Mesenchymal stem cell (in vitro differentiated cells and primary cell): ENCODE results near the gene RHBDD1.

Experiments used
- DNase-seq: peaks from one replicate; pipeline ENCODE4 v3.0.0-alpha.2; 2013
- H2AFZ ChIP-seq: one replicate; pipeline ENCODE4 v1.6.1; 2013; ENCODE audit warnings: low read depth, mild to moderate bottlenecking, control low read depth, inconsistent platforms, low read length, moderate library complexity
- H2AK5ac ChIP-seq: 2 replicates; pipeline ENCODE4 v1.6.1; 2013; ENCODE audit warnings: low read length, moderate library complexity, mild to moderate bottlenecking, inconsistent platforms; ENCODE audit not compliant: severe bottlenecking
- H2BK120ac ChIP-seq: one replicate; pipeline ENCODE4 v1.6.1; 2013; ENCODE audit warnings: low read depth, mild to moderate bottlenecking, inconsistent platforms, low read length, moderate library complexity
- H2BK12ac ChIP-seq, 2 experiments: one replicate each; pipeline ENCODE4 v1.6.1; 2013; ENCODE audit warnings: inconsistent platforms in 2 of 2, low read length in 2 of 2, mild to moderate bottlenecking in 2 of 2, moderate library complexity in 2 of 2, control low read depth in 1 of 2
- H2BK15ac ChIP-seq: one replicate; pipeline ENCODE4 v1.6.1; 2013; ENCODE audit warnings: mild to moderate bottlenecking, low read depth, inconsistent platforms; ENCODE audit not compliant: poor library complexity, severe bottlenecking
- H2BK5ac ChIP-seq: 2 replicates; pipeline ENCODE4 v1.6.1; 2013; ENCODE audit warnings: low read depth, mild to moderate bottlenecking, low read length, control low read depth, inconsistent platforms; ENCODE audit not compliant: poor library complexity, severe bottlenecking
- H3K14ac ChIP-seq, 2 experiments: one replicate each; pipeline ENCODE4 v1.6.1; 2013; ENCODE audit warnings: inconsistent platforms in 2 of 2, low read length in 2 of 2, control low read depth in 1 of 2, mild to moderate bottlenecking in 1 of 2, moderate library complexity in 1 of 2
- H3K18ac ChIP-seq, 2 experiments: one replicate each; pipeline ENCODE4 v1.6.1; 2013; ENCODE audit warnings: inconsistent platforms in 2 of 2, low read length in 2 of 2, control low read depth in 1 of 2, low read depth in 1 of 2, mild to moderate bottlenecking in 1 of 2
- H3K23ac ChIP-seq, 2 experiments: one replicate each; pipeline ENCODE4 v1.6.1; 2013; ENCODE audit warnings: inconsistent platforms in 2 of 2, low read length in 2 of 2, mild to moderate bottlenecking in 2 of 2, moderate library complexity in 2 of 2, control low read depth in 1 of 2
- H3K27ac ChIP-seq: 2 replicates; pipeline ENCODE4 v1.5.1; 2013; ENCODE audit warnings: mild to moderate bottlenecking, moderate library complexity, low read length, control low read depth, inconsistent platforms; ENCODE audit not compliant: poor library complexity, severe bottlenecking
- H3K27me3 ChIP-seq, 2 experiments: 2 replicates each; pipeline versions ENCODE4 v1.6.1 to v1.7.0; 2013; ENCODE audit warnings: low read length in 2 of 2, mild to moderate bottlenecking in 2 of 2, moderate library complexity in 2 of 2, control low read depth in 1 of 2, inconsistent platforms in 1 of 2; ENCODE audit not compliant: control insufficient read depth in 1 of 2, insufficient read depth in 1 of 2
- H3K36me3 ChIP-seq, 2 experiments: 2 replicates each; pipeline versions ENCODE4 v1.6.1 to v1.7.0; 2013; ENCODE audit warnings: low read length in 2 of 2, control low read depth in 1 of 2, inconsistent platforms in 1 of 2, low read depth in 1 of 2, mild to moderate bottlenecking in 1 of 2; ENCODE audit not compliant: insufficient read depth in 2 of 2, control insufficient read depth in 1 of 2
- H3K4ac ChIP-seq, 2 experiments: one replicate each; pipeline ENCODE4 v1.6.1; 2013; ENCODE audit warnings: inconsistent platforms in 2 of 2, low read length in 2 of 2, mild to moderate bottlenecking in 2 of 2, moderate library complexity in 2 of 2, control low read depth in 1 of 2, low read depth in 1 of 2
- H3K4me1 ChIP-seq: 2 replicates; pipeline ENCODE4 v1.6.1; 2013; ENCODE audit warnings: low read depth, low read length, control low read depth; ENCODE audit not compliant: control insufficient read depth, insufficient read depth
- H3K4me2 ChIP-seq: 2 replicates; pipeline ENCODE4 v1.6.1; 2013; ENCODE audit warnings: low read length, mild to moderate bottlenecking, inconsistent platforms; ENCODE audit not compliant: poor library complexity, severe bottlenecking
- H3K4me3 ChIP-seq, 2 experiments: 2 replicates each; pipeline versions ENCODE4 v1.5.1 to v1.7.0; 2013; ENCODE audit warnings: low read length in 2 of 2, mild to moderate bottlenecking in 2 of 2, control low read depth in 1 of 2, low read depth in 1 of 2; ENCODE audit not compliant: insufficient read depth in 1 of 2
- H3K79me1 ChIP-seq: replicated peaks from 2 replicates; pipeline ENCODE4 v1.6.1; 2013; ENCODE audit warnings: mild to moderate bottlenecking, control low read depth, low read length, inconsistent platforms; ENCODE audit not compliant: poor library complexity, severe bottlenecking
- H3K9ac ChIP-seq: 2 replicates; pipeline ENCODE4 v1.7.0; 2013; ENCODE audit warnings: mild to moderate bottlenecking, low read length, moderate library complexity
- H3K9me3 ChIP-seq: 2 replicates; pipeline ENCODE4 v1.7.0; 2013; ENCODE audit warnings: mild to moderate bottlenecking, low read length; ENCODE audit not compliant: control insufficient read depth
- H4K8ac ChIP-seq: one replicate; pipeline ENCODE4 v1.6.1; 2013; ENCODE audit warnings: inconsistent platforms, mild to moderate bottlenecking, low read length, moderate library complexity
- H4K91ac ChIP-seq: one replicate; pipeline ENCODE4 v1.6.1; 2013; ENCODE audit warnings: mild to moderate bottlenecking, low read length, inconsistent platforms
- WGBS: methylation state at CpG from one replicate; pipeline ENCODE4 v1.1.7; 2013; ENCODE audit warnings: mixed read lengths; 5-methylcytosine and 5-hydroxymethylcytosine counted together

Gene RHBDD1

DNA sequence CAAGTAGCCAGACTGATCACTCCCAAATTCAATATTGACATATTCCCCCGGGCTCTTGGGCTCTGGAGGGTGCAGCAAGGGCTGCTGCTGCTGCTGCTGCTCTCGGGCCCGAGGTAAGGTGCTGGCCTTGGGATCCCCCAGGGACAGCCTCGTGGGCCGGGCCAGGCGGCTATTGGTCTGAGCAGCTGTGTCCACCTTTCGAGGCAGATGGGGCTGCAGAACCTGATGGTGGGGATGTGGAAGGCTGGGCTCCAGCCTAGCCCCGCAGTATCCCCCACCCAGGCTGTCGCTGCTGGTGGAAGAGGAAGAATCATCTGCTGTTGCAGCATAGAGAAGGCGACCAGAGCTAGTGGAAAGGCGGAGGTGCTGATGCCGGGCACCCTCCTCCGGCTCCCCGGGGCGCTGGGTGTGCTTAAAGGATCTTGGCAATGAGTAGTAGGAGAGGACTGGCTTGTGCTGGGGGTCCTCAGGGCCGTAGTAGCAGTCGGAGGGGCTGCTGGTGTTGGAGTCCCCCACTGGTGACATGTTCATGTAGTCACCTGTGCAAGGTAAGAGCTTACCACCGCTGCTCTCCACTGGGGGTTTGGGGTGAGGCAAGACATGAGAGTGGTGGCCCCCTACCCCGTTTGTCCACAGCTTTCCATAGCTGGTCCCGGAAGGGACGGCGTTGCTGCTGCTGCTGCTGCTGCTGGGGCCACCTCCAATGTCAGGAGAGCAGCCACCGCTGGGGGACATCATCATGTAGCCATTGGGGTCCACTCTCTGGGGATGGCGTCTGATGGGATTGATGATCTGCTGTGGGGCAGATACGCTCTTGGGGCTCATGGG, 39.6 kb upstream of the RHBDD1 start:
- Histone ChIP-seq H3K27me3 (no peaks in the 10 kb centered on the region), H2BK15ac (peak overlapping the region; percentile 71), H3K18ac (peak overlapping the region; percentile 6 to 99), H4K8ac (peak overlapping the region; percentile 70), H3K4me3 (peak overlapping the region; percentile 18 to 86), H3K4me2 (peak overlapping the region; percentile 67), H2BK5ac (no peak overlapping the region), H2BK12ac (peak overlapping the region; percentile 31 to 89), H3K79me1 (no peaks in the 10 kb centered on the region), H3K27ac (no peak overlapping the region), H2AFZ (no peak overlapping the region), H3K9ac (peak overlapping the region; percentile 95), H3K36me3 (peaks cover 30 to 32% of the 10 kb centered on the region in 2 experiments), H2BK120ac (peak overlapping the region; percentile 19), H3K23ac (peak overlapping the region in 1 of 2 experiments; percentile 46), H3K14ac (peak overlapping the region in 1 of 2 experiments; percentile 30), H3K4ac (peak overlapping the region; percentile 65 to 78), H2AK5ac (peak overlapping the region; percentile 1), H3K4me1 (peaks cover 35% of the 10 kb centered on the region), H3K9me3 (no peaks in the 10 kb centered on the region), H4K91ac (peak overlapping the region; percentile 15)
- 90% methylated on average over 25 of the region's 25 CpGs for WGBS
- no peak for DNase-seq

DNA sequence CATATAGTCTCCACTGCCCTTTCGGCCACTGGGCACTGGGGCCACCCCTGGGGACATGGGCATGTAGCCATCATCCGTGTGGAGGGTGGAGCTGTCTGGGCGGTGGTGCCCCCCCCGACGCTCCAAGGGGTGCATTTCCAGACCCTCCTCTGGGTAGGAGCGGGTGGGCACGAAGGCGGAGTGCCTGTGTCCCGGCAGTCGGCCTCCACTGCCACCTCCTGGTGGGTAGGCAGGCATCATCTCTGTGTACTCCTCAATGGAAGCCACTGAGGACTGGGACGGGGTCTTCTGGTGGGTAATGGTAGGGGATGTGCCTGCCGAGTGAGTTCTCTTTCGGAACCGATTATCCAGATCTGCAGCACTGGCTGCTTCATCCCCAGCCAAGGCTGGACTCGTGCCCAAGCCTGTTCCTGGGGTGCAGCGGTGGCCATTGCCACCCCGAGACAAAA, 39.0 kb upstream of the RHBDD1 start:
- Histone ChIP-seq H2BK12ac (peak overlapping the region in 1 of 2 experiments; percentile 49), H3K23ac (no peak overlapping the region), H2BK15ac (no peak overlapping the region), H3K9ac (peak overlapping the region; percentile 95), H2AK5ac (peak overlapping the region; percentile 1), H4K8ac (no peak overlapping the region), H3K9me3 (no peaks in the 10 kb centered on the region), H2AFZ (no peak overlapping the region), H3K36me3 (peaks cover 30 to 32% of the 10 kb centered on the region in 2 experiments), H3K18ac (peak overlapping the region; percentile 10 to 99), H2BK120ac (no peak overlapping the region), H2BK5ac (no peak overlapping the region), H3K79me1 (no peaks in the 10 kb centered on the region), H3K4ac (peak overlapping the region in 1 of 2 experiments; percentile 30), H3K4me2 (no peak overlapping the region), H4K91ac (peak overlapping the region; percentile 0), H3K14ac (peak overlapping the region in 1 of 2 experiments; percentile 59), H3K4me3 (peak overlapping the region; percentile 15 to 86), H3K4me1 (peaks cover 37% of the 10 kb centered on the region), H3K27ac (no peak overlapping the region), H3K27me3 (no peaks in the 10 kb centered on the region)
- DNase-seq: no peak
- WGBS: 93% methylated on average over 17 of the region's 17 CpGs

DNA sequence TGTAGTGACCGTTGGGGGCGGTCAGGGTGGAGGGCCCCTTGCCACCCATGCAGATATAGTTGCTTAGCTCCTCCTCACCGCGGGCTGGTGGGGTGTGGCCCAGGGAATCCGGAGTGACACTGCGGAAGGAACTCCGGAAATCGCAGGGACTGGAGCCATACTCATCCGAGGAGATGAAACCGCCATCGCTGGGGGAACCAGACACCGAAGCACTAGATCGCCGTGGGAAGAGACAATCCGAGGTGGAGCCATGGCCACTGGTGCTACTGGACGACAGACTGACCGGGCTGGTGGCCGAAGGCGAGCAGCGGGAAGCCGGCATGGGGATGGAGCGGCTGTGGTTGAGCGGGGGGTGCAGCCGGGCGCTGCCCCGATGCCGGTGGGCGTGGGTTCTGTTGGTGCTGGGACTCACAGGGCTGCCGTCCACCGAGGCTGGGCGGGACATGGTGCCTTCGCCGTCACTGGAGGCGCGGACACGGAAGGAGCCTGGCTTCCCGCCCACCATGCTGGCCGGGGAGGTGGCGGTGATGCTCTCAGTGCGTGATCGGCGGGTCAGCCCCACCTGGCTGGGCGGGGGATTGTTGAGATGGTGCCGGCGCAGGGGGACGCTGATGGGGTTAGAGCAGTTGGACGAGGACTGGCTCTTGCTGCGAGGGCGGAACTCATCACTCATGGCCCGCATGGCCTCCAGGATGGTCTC, 38.4 kb upstream of the RHBDD1 start:
- H3K36me3 ChIP-seq: peaks cover 30 to 32% of the 10 kb centered on the region in 2 experiments
- H2BK5ac ChIP-seq: no peak overlapping the region
- H3K9ac ChIP-seq: peak overlapping the region; percentile 95
- H2BK12ac ChIP-seq: peak overlapping the region; percentile 9 to 70
- no peaks in the 10 kb centered on the region for H3K27me3 ChIP-seq
- H3K4me1 ChIP-seq: peaks cover 37% of the 10 kb centered on the region
- H3K4ac ChIP-seq: peak overlapping the region; percentile 9 to 98
- no peak overlapping the region for H2AK5ac ChIP-seq
- H2AFZ ChIP-seq: no peak overlapping the region
- no peaks in the 10 kb centered on the region for H3K9me3 ChIP-seq
- peak overlapping the region; percentile 99 for H3K18ac ChIP-seq
- no peak overlapping the region for H2BK15ac ChIP-seq
- H3K27ac ChIP-seq: no peak overlapping the region
- no peaks in the 10 kb centered on the region for H3K79me1 ChIP-seq
- H2BK120ac ChIP-seq: peak overlapping the region; percentile 97
- WGBS: 97% methylated on average over 50 of the region's 50 CpGs
- peak overlapping the region; percentile 68 for H3K4me2 ChIP-seq
- no peak for DNase-seq
- peak overlapping the region; percentile 86 for H3K4me3 ChIP-seq
- peak overlapping the region in 1 of 2 experiments; percentile 59 for H3K14ac ChIP-seq
- peak overlapping the region in 1 of 2 experiments; percentile 51 for H3K23ac ChIP-seq
- peak overlapping the region; percentile 93 for H4K8ac ChIP-seq
- H4K91ac ChIP-seq: peak overlapping the region; percentile 98
